Spleen (tissue), 11 donors: ENCODE measurements around the gene DYNC2LI1. TPM values are rescaled to one million over a fixed set of nuclear protein-coding genes. Genes with fewer than 3 reads are reported as not detected.
A peak's percentile ranks its signal among the peaks of the same experiment; 100 is the strongest.

Experiments
- DNase-seq: peaks from one replicate; pipeline ENCODE4 v3.0.0-alpha.2; 2020
- H3K27ac ChIP-seq, 8 donors: fragments of 200-600 bp; sonication (generic) in 7 of 8; 1 replicate in 4 of 8; 2 replicates in 4 of 8; pipeline versions ENCODE4 v1.5.0 to v1.8.0; 2016 to 2021; ENCODE audit warnings: inconsistent platforms in 4 of 8, mild to moderate bottlenecking in 4 of 8, moderate library complexity in 1 of 8
- H3K27me3 ChIP-seq, 7 donors: fragments of 200-600 bp; sonication (generic) in 6 of 7; replicated peaks in 1 of 7; 1 replicate in 4 of 7; 2 replicates in 3 of 7; pipeline versions ENCODE4 v1.5.0 to v1.8.0; 2016 to 2021; ENCODE audit warnings: inconsistent platforms in 3 of 7, mild to moderate bottlenecking in 1 of 7
- H3K36me3 ChIP-seq, 6 donors: fragments of 200-600 bp; sonication (generic) in 5 of 6; 1 replicate in 4 of 6; 2 replicates in 2 of 6; pipeline versions ENCODE4 v1.5.0 to v1.8.0; 2016 to 2021; ENCODE audit warnings: inconsistent platforms in 2 of 6
- H3K4me1 ChIP-seq, 6 donors: fragments of 200-600 bp; sonication (generic) in 5 of 6; 1 replicate in 3 of 6; 2 replicates in 3 of 6; pipeline versions ENCODE4 v1.5.0 to v1.8.0; 2016 to 2021; ENCODE audit warnings: inconsistent platforms in 3 of 6
- H3K4me3 ChIP-seq, 8 donors: fragments of 200-600 bp; sonication (generic) in 7 of 8; 1 replicate in 4 of 8; 2 replicates in 4 of 8; pipeline versions ENCODE4 v1.5.0 to v1.8.0; 2016 to 2021; ENCODE audit warnings: inconsistent platforms in 4 of 8, mild to moderate bottlenecking in 4 of 8, moderate library complexity in 2 of 8
- H3K9me3 ChIP-seq, 8 donors: fragments of 200-600 bp; sonication (generic) in 7 of 8; 1 replicate in 4 of 8; 2 replicates in 4 of 8; pipeline versions ENCODE4 v1.5.0 to v1.8.0; 2016 to 2021; ENCODE audit warnings: inconsistent platforms in 4 of 8
- POLR2A ChIP-seq, 3 donors: fragments of 450-650 bp; IDR thresholded peaks; one replicate each; pipeline ENCODE4 v1.5.1; 2017; ENCODE audit warnings: antibody characterized with exemption in 3 of 3, mild to moderate bottlenecking in 1 of 3
- POLR2AphosphoS5 ChIP-seq, 3 donors: sonication (generic); formaldehyde crosslinking; IDR thresholded peaks; one replicate each; pipeline ENCODE4 v1.5.1; 2017; ENCODE audit warnings: antibody characterized with exemption in 3 of 3
- WGBS, 5 donors: extraction: QIAGEN DNeasy Blood & Tissue Kit in 3 of 5; methylation state at CpG; one replicate each; pipeline versions ENCODE4 v1.1.5 to v1.1.7; 2013 to 2018; 5-methylcytosine and 5-hydroxymethylcytosine counted together
- intact Hi-C: fragments of 100-400 bp; cut with DNase I; formaldehyde crosslinking; loops from one replicate; pipeline ENCODE4 v1.15.0; 2023; ENCODE audit warnings: low total_unique reads
- polyA plus RNA-seq, 3 donors: library from polyadenylated mRNA; stranded (reverse); fragments of 200-250 nt; gene quantifications; one replicate each; pipeline ENCODE4 v1.2.1, GENCODE V29; 2013
- total RNA-seq, 7 donors: library from RNA; depleted of rRNA in 3 of 7; stranded (reverse); fragments of >200 nt in 3 of 7; fragmentation: NEBNext Ultra II Directional in 4 of 7; extraction: Animal tissue kit (Norgen Biotek cat#: 25700) in 4 of 7; gene quantifications; one replicate each; pipeline versions ENCODE4 v1.1.0 to v1.2.1, GENCODE V29; 2016 to 2021
- TF ChIP-seq, protein P1 (sequence below), 11 experiments: fragments of 200-600 bp in 7 of 11; fragments of 450-650 bp in 4 of 11; sonication (generic) in 4 of 11; IDR thresholded peaks in 8 of 11; conservative IDR thresholded peaks in 3 of 11; 1 replicate in 7 of 11; 2 replicates in 4 of 11; pipeline versions ENCODE4 v1.4.0 to v1.8.0; 2016 to 2021; ENCODE audit warnings: antibody characterized with exemption in 11 of 11, inconsistent platforms in 4 of 11, mild to moderate bottlenecking in 1 of 11
- donor health status: healthy with polysubstance abuse.
- donor health status: DM: no; HTN: no; CAD: no; lungs with moderate emphysema.
- donor health status: DM: no; HTN: no; CAD: no.
- donor health status: Bipolar disorder and iron deficiency.
- donor health status: healthy.
- donor health status: DM: no; HTN: no; CAD: no.
- donor health status: DM: yes; HTN: yes; CAD: no.

DYNC2LI1 gene
- total and polyA plus RNA-seq, 10 donors = 8.5 to 32.4 (median 12.6) TPM

DNA sequence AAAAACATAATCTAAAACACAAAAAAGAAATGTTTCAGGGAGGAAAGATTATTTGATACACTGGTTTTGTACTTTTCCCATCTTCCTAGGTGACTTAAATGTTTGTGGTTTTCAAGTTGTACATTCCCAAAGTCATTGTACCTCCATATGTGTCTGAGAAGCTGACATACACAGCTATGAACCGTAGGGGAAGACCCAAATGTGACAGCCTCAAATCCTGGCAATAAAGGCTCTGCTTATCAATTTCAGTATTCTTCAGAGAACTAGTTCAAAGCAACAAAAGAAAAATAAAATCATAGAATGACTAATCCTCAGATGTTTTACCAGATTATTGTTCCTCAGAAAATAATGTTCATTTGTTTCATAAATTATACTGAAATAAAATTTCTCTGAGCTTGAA lies 2.5 kb downstream of the DYNC2LI1 start:
- Histone ChIP-seq H3K36me3 (peaks cover 0 to 19% (median 4%) of the 10 kb centered on the region in 6 donors), H3K9me3 (no peaks in the 10 kb centered on the region), H3K27ac (no peak overlapping the region), H3K27me3 (no peaks in the 10 kb centered on the region), H3K4me3 (no peak overlapping the region), H3K4me1 (peaks cover 0 to 20% (median 11%) of the 10 kb centered on the region in 6 donors)
- TF ChIP-seq, protein P1, sequence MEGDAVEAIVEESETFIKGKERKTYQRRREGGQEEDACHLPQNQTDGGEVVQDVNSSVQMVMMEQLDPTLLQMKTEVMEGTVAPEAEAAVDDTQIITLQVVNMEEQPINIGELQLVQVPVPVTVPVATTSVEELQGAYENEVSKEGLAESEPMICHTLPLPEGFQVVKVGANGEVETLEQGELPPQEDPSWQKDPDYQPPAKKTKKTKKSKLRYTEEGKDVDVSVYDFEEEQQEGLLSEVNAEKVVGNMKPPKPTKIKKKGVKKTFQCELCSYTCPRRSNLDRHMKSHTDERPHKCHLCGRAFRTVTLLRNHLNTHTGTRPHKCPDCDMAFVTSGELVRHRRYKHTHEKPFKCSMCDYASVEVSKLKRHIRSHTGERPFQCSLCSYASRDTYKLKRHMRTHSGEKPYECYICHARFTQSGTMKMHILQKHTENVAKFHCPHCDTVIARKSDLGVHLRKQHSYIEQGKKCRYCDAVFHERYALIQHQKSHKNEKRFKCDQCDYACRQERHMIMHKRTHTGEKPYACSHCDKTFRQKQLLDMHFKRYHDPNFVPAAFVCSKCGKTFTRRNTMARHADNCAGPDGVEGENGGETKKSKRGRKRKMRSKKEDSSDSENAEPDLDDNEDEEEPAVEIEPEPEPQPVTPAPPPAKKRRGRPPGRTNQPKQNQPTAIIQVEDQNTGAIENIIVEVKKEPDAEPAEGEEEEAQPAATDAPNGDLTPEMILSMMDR (IDR thresholded peaks at IDR 0.05 in 8 of 11, conservative IDR thresholded peaks at IDR 0.05 in 3 of 11) = no peak
- TF ChIP-seq POLR2AphosphoS5 (IDR thresholded peaks at IDR 0.05) (no peak), POLR2A (IDR thresholded peaks at IDR 0.05) (no peak)
- intact Hi-C loops = no loop called here
- DNase-seq = no peak
- 68 to 86% (median 82%) methylated on average over 1 of the region's 1 CpG for WGBS, 5 donors

DNA sequence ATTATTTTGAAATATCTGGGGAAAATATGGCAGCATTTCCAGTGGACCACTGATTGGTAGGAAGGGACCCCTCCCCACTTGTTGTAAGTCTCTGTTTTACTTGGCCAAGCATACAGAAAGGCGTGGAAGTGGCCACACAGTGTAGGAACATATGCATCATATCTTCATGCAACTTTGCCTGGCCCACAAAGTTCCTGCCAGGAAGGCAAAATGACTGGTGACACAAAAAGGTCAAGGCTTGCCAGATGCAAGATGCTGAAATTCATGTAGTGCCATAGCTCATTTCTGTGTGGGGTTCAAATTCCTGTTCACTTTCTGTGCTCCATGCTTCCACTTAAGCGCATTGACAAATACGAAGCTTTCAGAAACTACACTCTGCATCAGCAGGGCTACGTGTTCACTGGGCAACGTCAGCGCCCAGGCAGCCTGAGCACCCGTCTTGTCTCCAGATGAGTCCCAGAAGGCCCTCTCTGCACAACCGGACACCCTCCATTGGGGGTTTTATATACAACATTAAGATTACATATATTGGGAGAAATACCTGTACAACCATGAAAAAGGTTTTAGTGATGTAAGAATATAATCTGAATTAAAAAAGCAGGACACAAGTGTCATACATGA lies 3.6 kb downstream of the DYNC2LI1 start:
- intact Hi-C loops = no loop called here
- H3K27me3 ChIP-seq = no peaks in the 10 kb centered on the region
- no peak overlapping the region for H3K27ac ChIP-seq
- H3K36me3 ChIP-seq = peaks cover 0 to 19% (median 4%) of the 10 kb centered on the region in 6 donors
- TF ChIP-seq, protein P1 (IDR thresholded peaks at IDR 0.05 in 8 of 11, conservative IDR thresholded peaks at IDR 0.05 in 3 of 11) = no peak
- no peak for TF ChIP-seq POLR2AphosphoS5 (IDR thresholded peaks at IDR 0.05)
- TF ChIP-seq POLR2A (IDR thresholded peaks at IDR 0.05) = no peak
- no peak overlapping the region for H3K4me3 ChIP-seq
- no peaks in the 10 kb centered on the region for H3K9me3 ChIP-seq
- DNase-seq = no peak
- 89 to 96% (median 96%) methylated on average over 8 of the region's 8 CpGs for WGBS, 5 donors
- H3K4me1 ChIP-seq = peaks cover 0 to 20% (median 11%) of the 10 kb centered on the region in 6 donors

GRCh38 chr2:43778233-43778632 lies 4.4 kb downstream of the DYNC2LI1 start:
- Histone ChIP-seq H3K4me1 (peaks cover 0 to 20% (median 11%) of the 10 kb centered on the region in 6 donors), H3K9me3 (no peaks in the 10 kb centered on the region), H3K27me3 (no peaks in the 10 kb centered on the region), H3K4me3 (no peak overlapping the region), H3K36me3 (peaks cover 0 to 19% (median 4%) of the 10 kb centered on the region in 6 donors), H3K27ac (no peak overlapping the region)
- 92 to 96% (median 94%) methylated on average over 8 of the region's 8 CpGs for WGBS, 5 donors
- intact Hi-C loops = no loop called here
- TF ChIP-seq POLR2A (IDR thresholded peaks at IDR 0.05) = no peak
- TF ChIP-seq POLR2AphosphoS5 (IDR thresholded peaks at IDR 0.05) = no peak
- TF ChIP-seq, protein P1 (IDR thresholded peaks at IDR 0.05 in 8 of 11, conservative IDR thresholded peaks at IDR 0.05 in 3 of 11) = no peak
- DNase-seq = no peak

GRCh38 chr2:43787895-43788294 lies 14.1 kb downstream of the DYNC2LI1 start:
- Histone ChIP-seq H3K9me3 (no peaks in the 10 kb centered on the region), H3K27me3 (no peaks in the 10 kb centered on the region), H3K4me1 (peaks cover 0 to 4% (median 0%) of the 10 kb centered on the region in 6 donors), H3K4me3 (no peak overlapping the region), H3K36me3 (peaks cover 0 to 52% (median 4%) of the 10 kb centered on the region in 6 donors), H3K27ac (peak overlapping the region in 2 of 8 donors; percentile 58 to 73)
- TF ChIP-seq POLR2AphosphoS5 (IDR thresholded peaks at IDR 0.05) (no peak), POLR2A (IDR thresholded peaks at IDR 0.05) (no peak)
- TF ChIP-seq, protein P1 (IDR thresholded peaks at IDR 0.05 in 8 of 11, conservative IDR thresholded peaks at IDR 0.05 in 3 of 11) = no peak
- DNase-seq = no peak
- intact Hi-C loops = no loop called here
